Activated CD4-positive, alpha-beta T cell treated with anti-CD3 and anti-CD28 coated beads for 4 hours (primary cell): ENCODE data around the gene SBK3.
"Not testable (repeated sequence)": the region's sequence is repeated elsewhere in the genome, so short reads cannot be mapped to it uniquely, and the experiment has no call there.

ENCODE experiments used
- DNase-seq, 2 donors: peaks; one replicate each; pipeline ENCODE4 v3.0.0-alpha.2; 2020

Gene SBK3

DNA sequence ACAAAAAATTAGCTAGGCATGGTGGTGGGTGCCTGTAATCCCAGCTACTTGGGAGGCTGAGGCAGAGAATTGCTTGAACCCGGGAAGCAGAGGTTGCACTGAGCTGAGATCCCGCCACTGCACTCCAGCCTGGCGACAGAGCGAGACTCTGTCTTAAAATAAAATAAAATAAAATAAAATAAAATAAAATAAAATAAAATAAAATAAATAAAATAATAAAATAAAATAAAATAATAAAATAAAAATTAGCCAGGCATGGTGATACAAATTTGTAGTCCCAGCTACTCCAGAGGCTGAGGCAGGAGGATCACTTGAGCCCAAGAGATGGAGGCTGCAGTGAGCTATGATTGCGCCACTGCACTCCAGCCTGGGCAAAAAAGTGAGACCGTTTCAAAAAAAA is 28.6 kb upstream of the SBK3 start:
- DNase-seq, result not testable (repeated sequence)

DNA sequence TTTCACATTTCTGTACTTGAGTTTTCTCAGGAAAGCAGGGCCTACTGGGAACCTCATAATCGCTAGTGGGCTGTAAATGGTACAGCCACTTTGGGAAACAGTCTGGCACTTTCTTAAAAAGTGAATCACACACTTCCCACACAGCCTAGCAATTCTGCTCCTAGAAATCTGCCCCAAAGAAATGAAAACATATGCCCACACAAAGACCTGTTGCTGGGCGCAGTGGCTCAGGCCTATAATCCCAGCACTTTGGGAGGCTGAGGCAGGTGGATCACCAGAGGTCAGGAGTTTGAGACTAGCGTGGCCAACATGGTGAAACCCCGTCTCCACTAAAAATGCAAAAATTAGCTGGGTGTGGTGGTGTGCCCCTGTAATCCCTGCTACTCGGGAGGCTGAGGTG is 24.1 kb upstream of the SBK3 start:
- not testable (repeated sequence) for DNase-seq

DNA sequence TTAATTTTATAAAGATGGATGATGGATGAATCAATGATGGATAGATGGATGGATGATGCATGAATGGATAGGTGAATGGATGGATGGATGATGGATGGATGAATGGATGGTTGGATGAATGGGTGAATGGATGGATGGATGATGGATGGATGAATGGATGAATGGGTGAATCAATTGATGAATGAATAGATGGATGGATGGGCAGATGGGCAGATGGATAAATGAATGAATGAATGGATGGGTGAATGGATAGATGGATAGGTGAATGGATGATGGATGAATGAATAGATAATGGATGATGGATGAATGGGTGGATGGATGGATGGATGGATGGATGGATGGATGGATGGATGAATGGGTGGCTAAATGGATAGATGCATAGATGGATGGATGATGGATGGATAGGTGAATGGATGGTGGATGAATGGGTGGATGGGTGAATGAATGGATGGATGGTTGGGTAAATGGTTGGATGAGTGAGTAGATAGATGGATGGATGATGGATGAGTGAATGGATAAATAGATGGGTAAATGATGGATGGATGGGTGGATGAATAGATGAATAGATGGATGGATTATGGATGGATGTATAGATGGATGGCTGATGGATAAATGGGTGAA is 22.5 kb upstream of the SBK3 start:
- no peak for DNase-seq

DNA sequence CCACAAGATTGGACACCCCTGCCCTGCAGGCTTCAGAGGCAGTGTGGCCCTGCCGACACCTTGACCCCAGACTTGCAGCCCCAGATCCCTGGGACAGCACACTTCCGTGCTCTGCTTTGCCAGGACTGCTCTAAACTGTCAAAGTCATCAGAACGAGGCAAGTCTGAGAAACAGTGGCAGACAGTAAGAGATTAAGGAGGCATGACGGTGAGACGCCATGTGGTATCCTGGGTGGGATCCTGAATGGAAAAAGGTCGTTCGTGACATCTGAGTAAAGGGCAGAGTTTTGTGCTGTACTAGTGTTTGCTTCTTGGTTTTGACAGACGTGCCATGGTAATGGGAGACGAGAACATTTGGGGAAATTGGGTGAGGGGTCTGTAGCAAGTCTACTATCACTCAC is 21.5 kb upstream of the SBK3 start:
- no peak for DNase-seq

- DNase-seq, result no peak
Observed at GRCh38 chr19:55563261-55563690, 17.9 kb upstream of the SBK3 start.

DNA sequence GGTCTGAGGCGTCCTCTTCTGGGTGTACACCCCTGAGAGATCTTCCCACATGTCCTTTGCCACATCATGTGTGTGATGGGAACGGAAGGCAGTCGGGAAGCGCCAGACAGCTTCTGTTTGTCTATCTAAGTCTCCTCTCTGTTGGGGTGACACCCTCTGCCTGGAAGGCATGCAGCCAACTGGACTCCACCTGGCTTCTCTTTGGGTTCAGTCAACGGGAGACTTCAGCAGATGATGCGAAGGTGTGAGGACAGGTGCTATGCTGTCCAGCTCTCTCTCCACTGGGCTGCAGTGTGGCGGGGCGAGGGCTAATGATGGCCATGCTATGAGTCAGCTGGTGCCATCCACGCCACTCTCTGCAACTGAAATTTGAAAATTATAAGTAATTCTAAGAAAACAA is 14.3 kb upstream of the SBK3 start:
- no peak for DNase-seq

- no peak for DNase-seq
Observed at GRCh38 chr19:55554741-55555152, 9.4 kb upstream of the SBK3 start.

GRCh38 chr19:55554302-55554701 is 9.0 kb upstream of the SBK3 start:
- no peak for DNase-seq

DNA sequence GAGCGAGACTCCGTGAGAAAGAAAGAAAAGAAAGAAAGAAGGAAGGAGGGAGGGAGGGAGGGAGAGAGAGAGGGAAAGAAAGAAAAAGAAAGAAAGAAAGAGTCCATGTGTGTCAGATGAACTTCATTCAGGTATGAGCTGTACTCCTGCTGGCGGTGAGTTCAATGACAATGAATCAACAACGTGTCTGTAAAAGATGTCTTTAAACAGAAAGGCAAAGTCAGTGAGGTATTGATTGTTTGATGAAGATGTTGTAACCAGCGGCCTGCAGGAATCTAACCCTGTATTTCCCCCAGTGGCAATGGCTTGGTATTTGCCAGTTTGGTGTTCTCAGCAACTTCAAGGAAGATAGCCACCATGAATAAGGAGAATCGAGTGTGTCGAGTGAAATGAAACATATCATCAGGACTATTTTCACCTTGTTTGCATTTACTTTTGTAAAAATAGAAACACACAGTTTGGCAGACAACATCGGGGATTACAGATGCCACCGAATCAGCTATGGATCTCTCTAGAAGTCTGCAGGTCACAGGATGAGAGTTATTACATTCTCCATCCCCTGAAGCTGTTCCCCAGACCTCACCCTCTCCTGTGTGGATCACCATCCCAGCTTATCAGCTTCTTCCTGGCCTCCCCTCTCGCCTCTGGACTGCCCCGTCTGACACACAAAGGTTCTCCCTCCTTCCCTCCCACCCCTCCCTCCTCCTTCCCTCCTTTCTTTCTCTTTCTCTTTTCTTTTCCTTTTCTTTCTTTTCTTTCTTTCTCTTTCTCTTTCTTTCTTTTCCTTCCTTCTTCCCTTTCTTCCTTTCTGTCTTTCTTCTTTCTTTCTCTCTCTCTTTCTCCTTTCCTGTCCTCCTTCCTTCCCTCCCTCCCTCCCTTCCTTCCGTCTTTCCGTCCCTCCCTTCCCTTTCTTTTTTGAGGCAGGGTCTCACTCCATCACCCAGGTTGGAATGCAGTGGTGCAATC is 8.2 kb upstream of the SBK3 start:
- DNase-seq, result no peak

GRCh38 chr19:55552620-55553019 is 7.3 kb upstream of the SBK3 start:
- no peak for DNase-seq

DNA sequence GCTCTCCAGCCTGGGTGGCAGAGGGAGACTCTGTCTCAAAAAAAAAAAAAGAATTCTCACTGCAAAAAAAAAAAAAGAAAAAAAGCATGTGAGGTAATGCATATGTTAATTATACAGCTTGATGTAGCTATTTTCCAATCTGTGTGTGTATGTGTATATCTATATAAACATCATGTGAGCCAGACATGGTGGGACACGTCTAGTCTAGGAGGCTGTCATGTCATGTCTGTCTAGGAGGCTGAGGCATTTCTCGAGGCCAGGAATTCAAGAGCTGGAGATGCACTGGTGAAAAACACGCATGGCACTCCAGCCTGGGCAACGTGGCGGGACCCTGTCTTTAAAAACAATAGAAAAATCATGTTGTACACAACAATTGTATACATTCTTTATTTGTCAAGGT is 6.9 kb upstream of the SBK3 start:
- no peak for DNase-seq

DNA sequence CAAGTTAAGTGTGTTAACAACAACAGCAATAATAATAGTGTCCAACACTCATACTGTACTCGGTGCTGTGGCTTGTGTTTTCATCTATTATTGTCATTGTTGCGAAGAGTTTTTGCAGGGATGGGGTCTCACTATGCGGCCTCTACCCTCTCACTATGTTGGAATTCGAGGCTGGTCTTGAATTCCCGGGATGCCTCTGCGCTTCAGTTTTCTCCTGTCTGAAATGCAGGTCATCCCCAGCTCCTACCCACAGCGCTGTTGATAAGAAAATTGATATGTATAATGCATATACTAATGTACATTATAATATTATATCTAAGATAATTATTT is 4.9 kb upstream of the SBK3 start:
- no peak for DNase-seq

GRCh38 chr19:55549500-55550320 is 4.4 kb upstream of the SBK3 start:
- DNase-seq, result no peak

DNA sequence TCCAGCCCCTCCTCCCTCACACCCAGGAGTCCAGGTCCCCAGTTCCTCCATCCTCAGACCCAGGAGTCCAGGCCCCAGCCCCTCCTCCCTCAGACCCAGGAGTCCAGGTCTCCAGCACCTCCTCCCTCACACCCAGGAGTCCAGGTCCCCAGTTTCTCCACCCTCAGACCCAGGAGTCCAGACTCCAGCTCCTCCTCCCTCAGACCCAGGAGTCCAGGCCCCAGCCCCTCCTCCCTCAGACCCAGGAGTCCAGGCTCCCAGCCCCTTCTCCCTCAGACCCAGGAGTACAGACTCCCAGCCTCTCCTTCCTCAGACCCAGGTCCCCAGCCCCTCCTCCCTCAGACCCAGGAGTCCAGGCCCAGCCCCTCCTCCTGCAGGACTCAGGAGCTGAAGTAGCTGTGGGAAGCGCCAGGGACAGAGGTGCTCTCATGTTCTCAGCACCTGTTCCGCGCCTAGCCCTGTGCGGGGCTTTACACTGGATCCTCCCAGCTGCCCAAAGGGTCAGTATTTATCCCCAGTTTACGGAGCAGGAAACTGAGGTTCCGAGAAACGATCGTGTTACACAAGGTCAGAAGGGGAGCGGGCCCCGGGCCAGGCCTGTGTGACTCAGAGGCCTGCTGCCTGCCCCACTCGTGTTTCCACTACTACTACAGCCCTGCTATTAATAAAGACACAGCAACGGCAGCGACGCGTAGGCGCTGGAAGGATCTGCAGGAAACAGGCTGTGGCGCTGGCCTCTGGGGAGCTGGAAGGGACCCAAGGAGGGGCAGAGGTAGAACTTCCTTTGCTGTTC is 1.7 kb upstream of the SBK3 start:
- DNase-seq, result no peak

DNA sequence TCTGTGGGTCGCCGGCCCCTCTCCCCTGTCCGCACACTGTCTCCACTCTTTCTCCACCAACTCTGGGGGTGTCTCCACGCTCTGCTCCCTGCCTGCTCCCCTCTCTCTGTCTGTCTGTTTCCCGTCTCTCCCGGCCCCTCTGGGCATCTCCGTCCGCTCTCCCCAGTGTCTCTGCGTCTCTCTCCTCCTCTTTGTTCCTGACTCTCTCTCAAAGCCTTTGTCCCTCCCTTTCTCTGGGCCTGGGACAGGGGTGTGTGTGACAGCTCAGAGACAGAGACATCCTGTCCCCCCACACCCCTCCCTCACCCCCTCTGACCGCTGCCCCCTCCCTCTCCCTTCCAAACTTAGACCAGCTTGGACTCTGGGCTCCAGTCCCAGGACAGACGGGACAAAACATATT is 668 bp upstream of the SBK3 start:
- no peak for DNase-seq

- DNase-seq, result no peak
Observed at GRCh38 chr19:55544776-55545439, 435 bp downstream of the SBK3 start.

DNA sequence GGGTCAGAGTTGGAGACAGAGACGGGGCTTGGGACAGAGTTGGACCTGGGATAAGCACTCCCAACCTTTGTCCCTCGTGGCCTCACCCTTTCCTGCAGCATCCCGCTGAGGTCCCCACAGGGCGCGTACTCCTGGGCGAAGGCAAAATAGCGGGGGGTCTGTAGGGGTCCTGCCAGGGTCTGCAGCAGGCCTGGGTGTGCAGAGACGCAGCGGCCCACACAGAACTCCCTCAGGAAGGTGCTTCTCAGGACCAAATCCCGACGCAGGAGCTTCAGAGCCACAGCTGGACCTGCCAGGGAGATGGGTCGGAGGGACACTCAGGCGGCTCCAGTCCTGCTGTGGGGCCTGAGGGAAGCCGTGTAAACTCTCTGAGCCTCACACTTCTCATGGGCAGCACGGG is 1.3 kb downstream of the SBK3 start:
- DNase-seq, result no peak

DNA sequence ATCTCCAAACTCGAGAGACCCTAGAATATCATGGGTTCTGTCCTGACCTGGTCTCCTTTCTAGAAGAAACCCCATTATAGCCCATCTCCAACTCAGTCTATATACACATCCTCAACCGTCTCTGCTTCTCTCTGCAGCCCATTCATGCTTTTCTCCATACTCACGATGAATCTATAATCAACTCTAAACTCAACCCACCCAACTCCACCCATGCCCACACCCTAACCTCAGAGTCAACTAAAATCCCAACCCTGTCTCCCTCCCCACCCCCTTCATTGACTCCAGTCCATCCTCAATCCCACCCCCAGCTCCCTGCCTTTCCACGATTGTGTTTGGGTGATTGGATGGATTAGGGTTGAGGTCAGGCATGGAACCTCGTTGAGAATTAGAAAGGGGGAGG is 1.8 kb downstream of the SBK3 start:
- DNase-seq, result no peak

DNA sequence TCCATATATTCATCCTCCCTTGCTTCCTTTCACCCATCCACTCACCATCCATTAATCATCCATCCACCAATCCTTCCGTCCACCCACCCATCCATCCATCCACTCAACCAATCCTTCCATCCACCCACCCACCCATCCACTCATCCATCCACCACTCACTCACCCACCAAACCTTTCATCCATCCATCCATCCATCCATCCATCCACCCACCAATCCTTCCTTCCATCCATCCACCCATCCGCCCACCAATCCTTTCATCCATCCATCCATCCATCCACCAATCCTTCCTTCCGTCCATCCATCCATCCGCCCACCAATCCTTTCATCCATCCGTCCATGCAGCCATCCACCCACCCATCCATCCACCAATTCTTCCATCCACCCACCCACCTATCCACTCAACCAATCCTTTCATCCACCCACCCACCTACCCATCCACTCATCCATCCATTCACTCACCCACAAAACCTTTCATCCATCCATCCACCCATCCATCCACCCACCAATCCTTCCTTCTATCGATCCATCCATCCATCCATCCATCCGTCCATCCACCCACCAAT is 3.0 kb downstream of the SBK3 start:
- DNase-seq, result no peak

DNA sequence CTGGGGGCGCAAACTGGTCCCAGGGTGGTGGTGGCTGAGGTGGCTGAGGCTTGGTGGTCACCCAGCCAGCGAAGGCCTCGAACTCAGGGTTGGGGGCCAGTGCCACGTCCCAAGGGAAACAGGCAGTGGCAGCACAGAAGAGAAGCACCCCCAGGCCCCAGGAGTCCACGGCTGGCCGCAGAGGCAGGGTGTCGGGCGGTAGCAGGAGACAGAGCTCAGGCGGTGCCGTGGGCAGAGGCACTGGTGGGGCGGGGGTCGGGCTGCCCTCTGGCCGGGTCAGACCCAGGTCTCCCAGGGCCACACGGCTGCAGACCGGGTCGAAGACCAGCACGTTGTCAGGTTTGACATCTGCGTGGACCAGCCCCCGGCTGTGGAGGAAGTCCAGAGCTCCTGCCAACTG is 4.3 kb downstream of the SBK3 start:
- no peak for DNase-seq

- DNase-seq, result no peak
Observed at GRCh38 chr19:55540619-55541018, 4.7 kb downstream of the SBK3 start.
